SK-N-MC (cell line): ENCODE results near the gene NDRG3.

Experiments
- EZH2 ChIP-seq: fragments of 200-600 bp; sonication (generic); IDR thresholded peaks from one replicate; pipeline ENCODE4 v1.6.1; 2017; ENCODE audit warnings: antibody characterized with exemption
- POLR2AphosphoS5 ChIP-seq: IDR thresholded peaks from 2 replicates; pipeline ENCODE4 v1.6.1; 2012; ENCODE audit warnings: mild to moderate bottlenecking, low read depth, low read length, borderline replicate concordance

- TF ChIP-seq EZH2 (no peak), POLR2AphosphoS5 (no peak)
Measured at GRCh38 chr20:36633285-36633772, 112.6 kb downstream of the NDRG3 start.
